Measurements from ENCODE around the gene PCGF1. TPM values are rescaled to one million over a fixed set of nuclear protein-coding genes. Genes with fewer than 3 reads are reported as not detected.

The PCGF1 gene
- total and polyA plus RNA-seq, 2 experiments from 2014 or later: 10.9 to 13.4 TPM

GRCh38 chr2:74495440-74495839 is 12.1 kb downstream of the PCGF1 start:
- H3K4me2 ChIP-seq: no peak overlapping the region
- H3K36me3 ChIP-seq (ENCODE audit: insufficient read depth): 0 out of 2 replicates have a peak, but pooled peaks cover 5% of the 10 kb centered on the region
- Mint-ChIP-seq H3K27me3 (ENCODE audit: insufficient read depth, low read depth, poor library complexity) (peaks cover 58% of the 10 kb centered on the region), H3K4me3 (no peak overlapping the region), H3K27ac (no peak overlapping the region), H3K4me1 (peaks cover 22% of the 10 kb centered on the region), H3K36me3 (ENCODE audit: low read depth) (peaks cover 31% of the 10 kb centered on the region), H3K9me3 (no peaks in the 10 kb centered on the region)
- peaks cover 65% of the 10 kb centered on the region for H3K27me3 ChIP-seq (ENCODE audit: insufficient read depth)
- no peak overlapping the region for H3K27ac ChIP-seq (ENCODE audit: low read depth)
- no peak overlapping the region for H2AFZ ChIP-seq
- TF ChIP-seq ZNF114 (CRISPR knock-in tag; IDR thresholded peaks at IDR 0.05) (no peak), ZNF331 (CRISPR knock-in tag; IDR thresholded peaks at IDR 0.05; ENCODE audit: low read depth) (no peak), NANOG (IDR thresholded peaks at IDR 0.05; ENCODE audit: borderline replicate concordance) (no peak), EZH2 (IDR thresholded peaks at IDR 0.05; ENCODE audit: low read depth, unreplicated experiment) (no peak), ETS1 (IDR thresholded peaks at IDR 0.05) (no peak), JUNB (IDR thresholded peaks at IDR 0.05; ENCODE audit: unreplicated experiment) (no peak), REST (IDR thresholded peaks at IDR 0.05; ENCODE audit: unreplicated experiment) (no peak), POLR2AphosphoS5 (IDR thresholded peaks at IDR 0.05; ENCODE audit: low read depth) (no peak), STAT1 (IDR thresholded peaks at IDR 0.05; ENCODE audit: unreplicated experiment) (no peak), EZH2phosphoT487 (IDR thresholded peaks at IDR 0.05; ENCODE audit: unreplicated experiment) (no peak)
- peaks cover 3% of the 10 kb centered on the region; the same call in 1 of the 2 replicates for H4K20me1 ChIP-seq (replicated peaks; ENCODE audit: insufficient read depth)
- ATAC-seq (no peak), DNase-seq (ENCODE audit: low spot score) (no peak)
- H3F3A ChIP-seq (replicated peaks; ENCODE audit: low read depth): peaks cover 26% of the 10 kb centered on the region
- peaks cover 24% of the 10 kb centered on the region for H3K4me1 ChIP-seq (ENCODE audit: insufficient read depth)
- H3K9me2 ChIP-seq (ENCODE audit: insufficient read depth): no peaks in the 10 kb centered on the region
- no peak overlapping the region for H3K4me3 ChIP-seq
- no peaks in the 10 kb centered on the region for H3K79me2 ChIP-seq (replicated peaks; ENCODE audit: insufficient read depth)

GRCh38 chr2:74493546-74493945 is 13.9 kb downstream of the PCGF1 start:
- no peaks in the 10 kb centered on the region; the same call in 2 of the 3 replicates for H3K9me3 Mint-ChIP-seq
- H3K27ac Mint-ChIP-seq: no peak overlapping the region
- peaks cover 41% of the 10 kb centered on the region for H3K27me3 Mint-ChIP-seq (ENCODE audit: insufficient read depth, low read depth, poor library complexity)
- no peaks in the 10 kb centered on the region for H3K79me2 ChIP-seq (replicated peaks; ENCODE audit: insufficient read depth)
- H2AFZ ChIP-seq: no peak overlapping the region
- no peaks in the 10 kb centered on the region for H3K9me2 ChIP-seq (ENCODE audit: insufficient read depth)
- ATAC-seq: no peak
- H3K27ac ChIP-seq (ENCODE audit: low read depth): no peak overlapping the region
- no peak for DNase-seq (ENCODE audit: low spot score)
- peaks cover 46% of the 10 kb centered on the region for H3K27me3 ChIP-seq (ENCODE audit: insufficient read depth)
- 0 out of 2 replicates have a peak, but pooled peaks cover 14% of the 10 kb centered on the region for H3F3A ChIP-seq (replicated peaks; ENCODE audit: low read depth)
- H3K4me1 ChIP-seq (ENCODE audit: insufficient read depth): peaks cover 10% of the 10 kb centered on the region; the same call in 1 of the 2 replicates
- no peak overlapping the region for H3K4me3 ChIP-seq
- peaks cover 43% of the 10 kb centered on the region for H3K36me3 Mint-ChIP-seq (ENCODE audit: low read depth)
- H3K36me3 ChIP-seq (ENCODE audit: insufficient read depth): 0 out of 2 replicates have a peak, but pooled peaks cover 5% of the 10 kb centered on the region
- H3K4me3 Mint-ChIP-seq: no peak overlapping the region
- H3K4me2 ChIP-seq: no peak overlapping the region
- H4K20me1 ChIP-seq (replicated peaks; ENCODE audit: insufficient read depth): no peaks in the 10 kb centered on the region; the same call in 1 of the 2 replicates
- H3K4me1 Mint-ChIP-seq: peaks cover 11% of the 10 kb centered on the region
- TF ChIP-seq CREB1 (CRISPR knock-in tag; IDR thresholded peaks at IDR 0.05; ENCODE audit: low read depth): no peak
- no peak for TF ChIP-seq EZH2 (IDR thresholded peaks at IDR 0.05; ENCODE audit: low read depth, unreplicated experiment)
- no peak for TF ChIP-seq ZNF462 (CRISPR knock-in tag; IDR thresholded peaks at IDR 0.05)
- TF ChIP-seq JUNB (IDR thresholded peaks at IDR 0.05; ENCODE audit: unreplicated experiment): no peak
- TF ChIP-seq ZNF331 (CRISPR knock-in tag; IDR thresholded peaks at IDR 0.05; ENCODE audit: low read depth): no peak
